IPS-11a (cell line): ENCODE measurements around the gene LRP1B.

Source experiments
- H3K4me3 ChIP-seq: one replicate; pipeline ENCODE4 v1.5.1; 2013; ENCODE audit warnings: low read depth, low read length, control low read depth

The LRP1B gene

DNA sequence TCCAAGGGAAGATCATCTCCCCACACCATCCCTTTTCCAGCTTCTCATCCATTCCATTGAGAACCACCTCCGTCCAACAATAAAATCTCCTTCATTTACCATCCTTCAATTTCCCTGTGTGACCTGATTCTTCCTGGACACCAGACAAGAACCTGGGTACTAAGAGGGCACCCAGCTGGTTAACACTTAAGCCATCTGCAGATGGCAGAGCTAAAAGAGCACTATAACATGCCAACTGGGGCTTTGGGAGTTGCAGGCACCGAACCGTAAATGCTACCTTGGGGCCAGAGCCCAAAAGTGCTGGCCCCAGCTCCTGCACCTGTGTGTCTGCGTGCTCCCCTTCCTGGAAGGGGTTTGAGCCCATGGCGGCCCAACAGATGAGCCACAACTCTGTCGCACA lies 655.0 kb downstream of the LRP1B start:
- H3K4me3 ChIP-seq, result no peak overlapping the region

DNA sequence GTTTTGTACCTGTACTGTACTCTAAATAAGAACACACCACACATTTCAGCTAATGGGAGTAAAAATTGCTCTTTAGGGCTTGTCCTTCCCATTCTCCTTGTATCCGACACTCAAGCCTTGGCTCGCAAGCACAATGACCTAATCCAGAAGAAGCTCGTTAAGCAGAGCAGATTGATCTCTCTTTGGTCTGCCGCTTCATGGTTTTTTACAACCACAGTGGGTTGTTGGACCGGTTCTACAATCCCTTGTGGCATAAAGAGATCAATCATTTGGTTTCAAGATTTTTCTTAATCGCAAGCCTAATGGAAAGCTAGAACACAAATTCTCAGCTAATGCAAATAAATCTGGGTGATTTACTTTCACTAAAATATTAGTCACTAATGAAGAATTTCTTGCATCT lies 662.1 kb downstream of the LRP1B start:
- no peak overlapping the region for H3K4me3 ChIP-seq

DNA sequence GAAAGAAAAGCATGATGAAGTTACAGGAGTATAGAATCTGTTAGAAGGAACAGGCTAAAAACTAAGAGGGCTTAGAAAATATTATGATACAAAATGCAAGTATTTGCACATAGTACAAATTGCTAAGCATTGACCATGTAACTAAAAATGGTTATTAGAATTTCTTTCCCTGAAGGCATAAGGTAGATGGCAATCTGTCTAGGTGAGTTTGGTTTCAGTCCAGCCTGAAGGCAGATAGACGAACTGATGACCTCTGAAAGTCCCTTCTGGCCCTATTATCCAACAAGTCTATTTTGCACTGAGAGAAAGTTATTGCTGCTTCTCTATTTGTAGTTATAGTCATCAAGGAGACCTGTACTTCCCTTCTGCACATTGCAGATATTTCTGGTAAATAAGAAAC lies 663.5 kb downstream of the LRP1B start:
- no peak overlapping the region for H3K4me3 ChIP-seq

GRCh38 chr2:141464995-141465394 lies 665.8 kb downstream of the LRP1B start:
- H3K4me3 ChIP-seq, result no peak overlapping the region

DNA sequence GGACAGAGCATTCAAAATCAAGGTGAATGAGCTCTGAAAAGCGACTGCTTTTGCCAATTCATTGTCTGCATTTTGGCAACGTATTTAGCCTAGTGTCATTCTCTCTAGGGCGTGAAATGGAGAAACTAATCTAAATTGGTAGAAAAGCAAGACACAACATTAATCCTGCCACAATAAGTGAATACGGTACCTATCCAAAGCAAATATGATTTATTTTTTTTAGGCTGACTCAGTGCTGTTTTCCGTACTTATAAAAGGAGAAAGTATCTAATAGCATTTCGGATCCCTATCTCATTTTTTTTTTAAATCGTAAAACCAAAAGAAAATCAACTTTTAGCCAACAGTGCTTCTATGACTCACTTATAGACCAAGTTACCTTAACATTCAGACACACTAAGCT lies 672.5 kb downstream of the LRP1B start:
- no peak overlapping the region for H3K4me3 ChIP-seq

GRCh38 chr2:141455877-141456276 lies 674.9 kb downstream of the LRP1B start:
- no peak overlapping the region for H3K4me3 ChIP-seq

- no peak overlapping the region for H3K4me3 ChIP-seq
Measured at GRCh38 chr2:141455211-141455826, 675.5 kb downstream of the LRP1B start.

DNA sequence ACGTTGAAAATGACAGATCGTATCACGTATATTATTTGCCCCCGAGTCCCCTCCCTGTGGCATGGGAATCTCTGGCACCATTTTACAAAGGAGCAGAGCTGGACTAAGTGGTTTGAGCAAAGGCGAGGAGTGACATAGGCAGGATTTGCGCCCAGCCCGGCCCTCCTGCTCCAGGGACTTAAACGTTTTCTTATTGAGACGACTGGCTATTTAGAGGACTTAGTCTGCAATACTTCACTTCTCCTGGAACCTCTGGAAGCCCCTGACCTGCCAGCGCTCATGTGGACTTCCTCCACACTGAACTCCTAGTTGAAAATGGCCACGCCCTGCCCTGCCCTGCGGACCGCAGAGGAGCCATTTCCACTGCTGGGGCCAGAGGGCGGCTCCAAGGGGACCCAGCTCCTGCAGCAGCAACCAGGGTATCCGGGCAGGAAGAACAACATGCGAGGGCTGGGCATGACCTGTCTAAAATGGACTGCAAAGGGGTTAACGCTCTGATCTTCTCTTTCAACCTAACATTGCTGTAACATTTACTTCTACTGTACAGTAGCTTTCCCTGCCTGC lies 690.7 kb downstream of the LRP1B start:
- no peak overlapping the region for H3K4me3 ChIP-seq

DNA sequence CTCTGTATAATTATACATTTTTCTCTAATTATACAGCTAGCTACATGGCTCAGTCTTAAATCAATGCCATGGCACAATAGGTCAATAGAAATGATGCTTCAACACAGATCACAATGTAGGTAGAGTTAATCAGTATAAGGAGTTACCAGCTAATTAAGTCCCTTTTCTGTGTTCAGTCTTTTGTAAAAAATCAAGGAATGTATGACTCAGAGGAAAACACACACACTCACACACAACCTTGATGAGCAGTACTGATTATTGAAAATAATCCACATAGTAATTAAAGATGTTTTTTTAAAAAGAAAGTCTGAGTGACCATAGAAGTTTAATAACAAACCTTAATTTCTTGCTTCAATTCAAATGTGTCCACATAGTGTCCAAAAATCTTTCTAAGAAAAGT lies 691.3 kb downstream of the LRP1B start:
- H3K4me3 ChIP-seq, result no peak overlapping the region

DNA sequence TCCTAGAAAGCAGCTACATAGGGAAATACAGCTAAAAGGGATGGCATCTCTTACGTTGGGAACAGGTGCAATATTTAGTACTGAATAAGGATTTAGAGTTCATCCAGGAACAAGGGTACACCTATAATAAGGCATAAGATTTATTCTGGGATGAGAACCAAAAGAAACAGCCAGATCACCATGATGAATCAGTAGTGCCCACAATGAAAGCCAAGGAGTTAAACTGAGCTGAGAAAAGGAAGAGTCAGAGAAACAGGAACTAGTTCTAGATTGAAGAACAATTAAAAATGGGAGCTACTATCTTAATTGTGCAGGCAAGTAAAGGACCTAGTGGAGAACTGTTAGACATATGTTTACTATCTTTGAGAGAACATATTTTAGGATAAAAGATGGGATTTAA lies 692.3 kb downstream of the LRP1B start:
- no peak overlapping the region for H3K4me3 ChIP-seq

- no peak overlapping the region for H3K4me3 ChIP-seq
Measured at GRCh38 chr2:141437521-141437920, 693.3 kb downstream of the LRP1B start.

DNA sequence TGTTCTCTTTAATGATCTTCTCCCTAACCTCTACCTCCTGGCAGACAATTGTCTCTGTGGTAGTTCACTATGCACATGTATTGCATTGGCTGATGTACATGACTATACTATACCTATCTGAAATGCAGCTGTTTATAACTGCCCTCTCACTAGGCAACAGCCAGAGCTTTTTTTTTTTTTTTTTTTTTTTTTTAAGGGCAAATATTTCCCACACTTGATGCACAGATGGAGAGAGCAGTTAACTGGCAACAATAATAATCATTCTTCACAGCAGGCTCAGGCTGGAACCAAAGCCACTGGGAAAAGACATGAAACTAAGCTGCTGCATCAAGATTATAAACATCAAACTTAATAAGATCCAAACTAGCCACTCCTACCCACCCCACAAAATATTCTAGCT lies 707.7 kb downstream of the LRP1B start:
- H3K4me3 ChIP-seq, result no peak overlapping the region

DNA sequence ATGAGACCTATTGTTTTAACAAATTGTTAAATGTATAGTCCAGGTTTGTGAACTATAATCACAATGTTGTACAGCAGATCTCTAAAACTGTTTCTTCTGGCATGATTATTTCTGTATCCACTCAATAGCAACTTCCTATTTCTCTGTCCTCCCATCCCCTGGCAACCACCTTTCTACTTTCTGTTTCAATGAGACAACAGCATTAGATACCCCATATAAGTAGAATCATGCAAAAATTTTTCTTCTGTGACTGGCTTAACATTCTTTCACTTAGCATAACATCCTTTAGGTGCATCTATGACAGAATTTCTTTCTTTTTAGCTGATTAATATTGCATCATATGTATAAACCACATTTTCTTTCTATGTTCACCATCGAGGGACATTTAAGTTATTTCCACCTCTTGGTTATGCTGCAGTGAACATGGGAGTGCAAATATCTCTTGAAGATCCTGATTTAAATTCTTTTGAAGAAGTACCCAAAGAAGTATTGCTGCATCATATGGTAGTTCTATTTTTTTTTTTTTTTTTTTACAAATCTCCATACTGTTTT lies 713.5 kb downstream of the LRP1B start:
- H3K4me3 ChIP-seq, result no peak overlapping the region

DNA sequence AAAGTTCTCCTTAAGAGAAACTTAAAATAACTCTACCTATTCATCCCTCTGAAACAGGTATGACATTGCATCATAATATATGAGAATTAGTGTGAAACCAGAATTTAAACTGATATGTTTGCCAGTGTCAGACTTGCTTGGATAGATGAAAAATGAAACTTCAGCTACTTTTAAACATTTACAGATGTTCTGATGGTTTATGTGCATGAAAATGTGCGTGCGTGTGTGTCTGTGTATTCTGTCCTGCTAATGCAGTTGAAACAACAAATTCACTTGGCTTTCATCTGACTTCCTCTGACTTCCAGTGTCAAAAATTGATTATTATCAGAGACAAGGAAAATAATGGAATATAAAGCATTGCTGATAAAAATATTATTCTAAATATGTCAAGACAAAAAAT lies 719.4 kb downstream of the LRP1B start:
- H3K4me3 ChIP-seq, result no peak overlapping the region

DNA sequence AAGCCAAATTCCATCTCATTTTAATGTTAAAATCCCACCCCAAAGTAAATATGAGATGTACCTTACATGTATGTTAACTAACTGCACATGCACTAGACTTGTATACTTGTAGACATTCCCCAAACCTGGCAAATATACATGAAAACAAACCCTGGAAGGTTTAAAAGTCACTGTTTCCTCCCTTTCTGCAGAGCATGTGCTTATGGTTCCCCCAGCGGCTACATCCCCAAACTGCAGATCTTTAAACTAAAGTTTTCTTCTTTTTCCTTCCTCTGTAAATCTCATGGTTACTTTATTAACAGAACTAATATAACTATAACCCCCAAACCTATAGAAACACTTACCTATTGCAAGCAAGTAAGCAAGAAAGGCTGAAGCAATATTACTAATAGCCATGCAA lies 731.5 kb downstream of the LRP1B start:
- no peak overlapping the region for H3K4me3 ChIP-seq

- H3K4me3 ChIP-seq, result no peak overlapping the region
Measured at GRCh38 chr2:141393214-141393545, 737.6 kb downstream of the LRP1B start.

DNA sequence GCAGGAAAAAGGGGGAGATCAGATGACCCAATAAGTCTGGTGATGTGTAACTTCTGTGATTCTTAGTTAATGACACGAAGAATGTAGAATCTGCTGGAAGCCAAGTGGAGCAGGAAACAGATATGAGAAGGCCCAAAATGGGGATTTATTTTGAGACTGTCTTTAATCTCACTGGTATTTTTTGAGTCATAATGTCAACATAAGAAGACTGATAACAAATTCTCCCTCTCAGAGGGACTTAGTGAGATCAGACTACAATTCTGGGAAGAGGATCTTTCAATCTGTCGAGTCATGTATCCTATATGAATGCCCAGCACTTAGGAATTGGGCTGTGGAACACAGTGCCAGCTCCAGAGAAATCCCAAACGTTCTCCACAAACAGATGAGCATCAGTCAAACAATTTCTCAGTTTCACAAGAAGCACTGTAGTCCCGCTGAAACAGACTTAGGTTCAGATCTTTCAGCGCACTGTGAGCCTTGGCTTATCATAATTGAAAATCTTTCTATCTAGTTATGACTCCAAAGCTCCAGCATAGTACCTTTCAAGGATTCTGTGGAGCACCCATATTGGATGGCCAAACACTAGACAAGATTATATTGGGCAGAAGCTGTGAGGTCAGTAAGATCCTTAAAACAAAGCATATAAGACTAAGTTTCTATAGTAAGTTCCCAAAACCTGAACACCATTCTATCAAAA lies 738.2 kb downstream of the LRP1B start:
- H3K4me3 ChIP-seq, result no peak overlapping the region

DNA sequence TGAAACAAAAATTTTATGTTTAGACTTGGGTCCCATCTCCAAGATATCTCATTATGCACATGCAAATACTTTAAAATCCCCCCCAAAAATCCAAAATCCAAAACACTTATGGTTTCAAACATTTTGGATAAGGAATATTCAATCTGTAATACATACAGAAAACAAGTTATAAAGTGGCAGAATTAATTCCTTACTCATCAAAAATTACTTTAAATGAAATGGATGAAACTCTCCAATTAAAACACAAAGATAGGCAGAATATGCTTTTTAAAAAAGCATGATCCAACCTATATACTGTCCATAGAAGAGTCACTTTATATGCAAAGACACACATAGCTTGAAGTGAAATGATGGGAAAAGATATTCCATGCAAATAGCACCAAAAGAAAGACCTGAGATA lies 744.6 kb downstream of the LRP1B start:
- H3K4me3 ChIP-seq, result no peak overlapping the region

DNA sequence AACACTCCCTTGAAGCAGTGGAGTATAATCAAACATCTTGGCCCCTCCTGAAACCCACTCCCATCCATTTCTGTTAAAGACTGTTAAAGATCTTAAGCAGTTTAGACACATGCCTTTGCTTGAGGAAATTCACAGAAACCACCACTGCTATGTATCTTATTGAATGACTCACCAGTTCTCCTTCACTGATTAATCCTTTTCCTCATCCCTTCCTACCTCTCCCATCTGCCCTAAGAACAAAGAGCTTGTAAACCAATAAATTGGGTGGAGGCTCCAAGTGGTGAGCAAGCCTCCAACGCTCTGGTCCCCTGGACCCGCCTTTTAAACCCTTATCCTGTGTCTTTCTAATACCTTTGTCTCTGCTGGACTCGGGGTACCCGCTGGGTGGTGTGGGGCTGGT lies 746.1 kb downstream of the LRP1B start:
- no peak overlapping the region for H3K4me3 ChIP-seq

DNA sequence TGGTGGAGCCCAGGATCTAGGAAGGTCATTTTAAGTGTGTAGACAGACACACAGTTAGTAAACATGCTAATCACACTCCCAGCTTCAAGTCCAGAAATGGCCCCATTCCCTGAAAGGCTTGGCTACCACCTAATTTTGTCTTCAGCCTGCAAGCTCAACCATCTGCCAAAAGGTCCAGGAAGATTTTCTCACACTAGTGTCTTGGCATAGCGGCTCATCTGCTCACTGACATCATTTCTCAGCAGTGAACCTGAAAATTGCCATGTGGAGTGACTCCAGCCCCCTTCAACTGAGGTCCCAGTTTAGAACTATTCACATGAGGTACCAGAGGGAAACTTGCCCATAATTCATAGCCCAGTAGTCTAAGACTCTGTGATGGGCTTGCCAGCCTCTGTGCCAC lies 748.9 kb downstream of the LRP1B start:
- H3K4me3 ChIP-seq, result no peak overlapping the region

DNA sequence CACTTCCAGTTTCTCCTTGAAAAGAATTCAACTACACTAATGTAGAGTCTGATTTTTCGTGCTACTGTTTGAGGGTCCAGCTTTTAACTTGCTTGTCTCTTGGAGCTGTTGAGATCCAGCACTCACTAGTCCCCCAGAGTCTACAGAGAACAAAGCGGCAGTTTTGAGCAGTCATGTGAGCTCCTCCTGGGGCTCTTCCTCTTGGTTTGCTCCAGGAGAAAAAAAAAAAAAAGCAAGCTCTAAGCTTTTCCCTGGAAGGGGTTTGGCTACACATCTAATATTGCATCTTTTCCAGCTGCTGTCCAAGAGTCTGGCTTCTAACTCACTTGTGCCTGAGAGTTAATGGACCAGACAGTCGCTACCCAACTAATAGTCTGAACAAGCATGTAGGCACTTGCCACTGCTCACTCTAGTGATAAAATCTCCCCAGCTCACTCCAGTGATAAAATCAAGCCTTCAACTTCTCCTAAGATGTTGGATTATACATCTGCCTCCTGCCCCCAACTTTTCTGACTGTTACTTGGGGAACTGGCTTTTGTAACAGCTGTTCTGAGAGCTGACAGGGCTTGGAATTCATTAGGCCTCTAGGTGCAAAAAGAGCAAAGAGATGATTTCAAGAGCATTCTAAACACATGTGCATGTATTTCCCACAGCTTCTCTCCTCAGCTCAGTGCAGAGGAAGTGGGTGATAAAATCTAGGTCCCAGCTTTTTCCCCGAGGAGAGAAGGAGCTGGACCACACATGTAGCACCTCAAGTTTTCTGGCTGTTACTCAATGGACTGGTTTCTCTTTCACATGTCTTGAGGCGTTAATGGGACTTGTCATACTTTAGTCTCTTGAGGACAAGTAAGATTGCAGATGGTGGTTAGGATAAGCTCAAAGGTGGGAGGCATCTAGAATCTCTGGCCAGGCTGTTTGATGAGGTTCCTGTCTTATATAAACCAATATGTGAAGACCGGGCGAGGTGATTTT lies 750.5 kb downstream of the LRP1B start:
- no peak overlapping the region for H3K4me3 ChIP-seq
